ENCODE data around the gene ATOSA.

Gene ATOSA

GRCh38 chr15:52636459-52636858 lies 42.7 kb downstream of the ATOSA start:
- TF ChIP-seq CTCF (IDR thresholded peaks at IDR 0.05), result no peak
- H3K27ac Mint-ChIP-seq, result no peak overlapping the region
- peaks cover 23% of the 10 kb centered on the region for H3K36me3 Mint-ChIP-seq (ENCODE audit: low read depth)
- no peak for DNase-seq
- no peaks in the 10 kb centered on the region for H3K9me3 Mint-ChIP-seq
- H3K4me3 Mint-ChIP-seq, result no peak overlapping the region
- H3K27me3 Mint-ChIP-seq (ENCODE audit: low read depth, poor library complexity), result no peaks in the 10 kb centered on the region
- H3K4me1 Mint-ChIP-seq, result no peaks in the 10 kb centered on the region

GRCh38 chr15:52635908-52636307 lies 43.3 kb downstream of the ATOSA start:
- DNase-seq, result no peak
- Mint-ChIP-seq H3K27me3 (ENCODE audit: low read depth, poor library complexity) (no peaks in the 10 kb centered on the region), H3K36me3 (ENCODE audit: low read depth) (peaks cover 23% of the 10 kb centered on the region), H3K4me1 (no peaks in the 10 kb centered on the region), H3K4me3 (no peak overlapping the region), H3K27ac (no peak overlapping the region), H3K9me3 (no peaks in the 10 kb centered on the region)
- no peak for TF ChIP-seq CTCF (IDR thresholded peaks at IDR 0.05)

Measured in nephron progenitor cell (in vitro differentiated cells).